Trophoblast cell (in vitro differentiated cells and primary cell): Measurements from ENCODE around the gene ATP6V0E2.

ENCODE experiments used
- DNase-seq, 2 donors: peaks; one replicate each; pipeline ENCODE4 v3.0.0-alpha.2; 2016
- H2AFZ ChIP-seq: 2 replicates; pipeline ENCODE4 v1.6.1; 2013; ENCODE audit warnings: low read length, moderate library complexity, mild to moderate bottlenecking; ENCODE audit not compliant: insufficient read depth, poor library complexity
- H2AK5ac ChIP-seq: 2 replicates; pipeline ENCODE4 v1.6.1; 2013; ENCODE audit warnings: mild to moderate bottlenecking, low read length
- H2BK120ac ChIP-seq: 2 replicates; pipeline ENCODE4 v1.6.1; 2013; ENCODE audit warnings: low read length, mild to moderate bottlenecking, moderate library complexity; ENCODE audit not compliant: insufficient read depth, poor library complexity
- H2BK12ac ChIP-seq: 2 replicates; pipeline ENCODE4 v1.6.1; 2013; ENCODE audit warnings: mild to moderate bottlenecking, low read length, moderate library complexity
- H2BK5ac ChIP-seq: 2 replicates; pipeline ENCODE4 v1.6.1; 2013; ENCODE audit warnings: low read length, low read depth, moderate library complexity, mild to moderate bottlenecking; ENCODE audit not compliant: poor library complexity
- H3K14ac ChIP-seq: 2 replicates; pipeline ENCODE4 v1.6.1; 2013; ENCODE audit warnings: mild to moderate bottlenecking, low read length
- H3K18ac ChIP-seq: 2 replicates; pipeline ENCODE4 v1.6.1; 2013; ENCODE audit warnings: mild to moderate bottlenecking, low read length
- H3K23ac ChIP-seq: 2 replicates; pipeline ENCODE4 v1.6.1; 2013; ENCODE audit warnings: low read length
- H3K27ac ChIP-seq: 2 replicates; pipeline ENCODE4 v1.5.1; 2013; ENCODE audit warnings: low read depth, mild to moderate bottlenecking, inconsistent platforms, low read length, moderate library complexity
- H3K27me3 ChIP-seq: 2 replicates; pipeline ENCODE4 v1.6.1; 2013; ENCODE audit warnings: inconsistent platforms, mild to moderate bottlenecking, low read length, moderate library complexity; ENCODE audit not compliant: insufficient read depth
- H3K36me3 ChIP-seq, 2 experiments: 1 replicate in 1 of 2; 2 replicates in 1 of 2; pipeline ENCODE4 v1.6.1; 2013; ENCODE audit warnings: low read length in 2 of 2, mild to moderate bottlenecking in 2 of 2, moderate library complexity in 1 of 2; ENCODE audit not compliant: insufficient read depth in 2 of 2, control insufficient read depth in 1 of 2
- H3K4ac ChIP-seq: 2 replicates; pipeline ENCODE4 v1.6.1; 2013; ENCODE audit warnings: low read depth, mild to moderate bottlenecking, low read length, moderate library complexity
- H3K4me1 ChIP-seq, 2 experiments: 1 replicate in 1 of 2; 2 replicates in 1 of 2; pipeline ENCODE4 v1.6.1; 2013; ENCODE audit warnings: low read length in 2 of 2, mild to moderate bottlenecking in 2 of 2, moderate library complexity in 1 of 2; ENCODE audit not compliant: insufficient read depth in 2 of 2, control insufficient read depth in 1 of 2
- H3K4me2 ChIP-seq: 2 replicates; pipeline ENCODE4 v1.6.1; 2013; ENCODE audit warnings: inconsistent platforms, mild to moderate bottlenecking, low read length, moderate library complexity
- H3K4me3 ChIP-seq: 2 replicates; pipeline ENCODE4 v1.5.1; 2013; ENCODE audit warnings: mild to moderate bottlenecking, low read depth, low read length, inconsistent platforms
- H3K79me1 ChIP-seq: one replicate; pipeline ENCODE4 v1.6.1; 2013; ENCODE audit warnings: low read length
- H3K79me2 ChIP-seq: 2 replicates; pipeline ENCODE4 v1.6.1; 2013; ENCODE audit warnings: low read length, mild to moderate bottlenecking; ENCODE audit not compliant: control insufficient read depth, insufficient read depth, poor library complexity
- H3K9ac ChIP-seq: 2 replicates; pipeline ENCODE4 v1.6.1; 2013; ENCODE audit warnings: mild to moderate bottlenecking, low read length
- H3K9me3 ChIP-seq: 2 replicates; pipeline ENCODE4 v1.6.1; 2013; ENCODE audit warnings: low read depth, mild to moderate bottlenecking, control low read depth, inconsistent platforms, low read length; ENCODE audit not compliant: insufficient read depth
- H4K12ac ChIP-seq: 2 replicates; pipeline ENCODE4 v1.6.1; 2013; ENCODE audit warnings: low read depth, mild to moderate bottlenecking, low read length, moderate library complexity
- H4K8ac ChIP-seq: 2 replicates; pipeline ENCODE4 v1.6.1; 2013; ENCODE audit warnings: low read depth, mild to moderate bottlenecking, low read length, moderate library complexity
- H4K91ac ChIP-seq: one replicate; pipeline ENCODE4 v1.6.1; 2013; ENCODE audit warnings: low read depth, mild to moderate bottlenecking, low read length, moderate library complexity
- WGBS: extraction: QIAGEN DNeasy Blood & Tissue Kit; methylation state at CpG from one replicate; pipeline ENCODE4 v1.1.7; 2013; ENCODE audit warnings: missing lambda C conversion rate; ENCODE audit not compliant: insufficient read length, insufficient coverage; ENCODE audit errors: extremely low coverage; 5-methylcytosine and 5-hydroxymethylcytosine counted together

The ATP6V0E2 gene

DNA sequence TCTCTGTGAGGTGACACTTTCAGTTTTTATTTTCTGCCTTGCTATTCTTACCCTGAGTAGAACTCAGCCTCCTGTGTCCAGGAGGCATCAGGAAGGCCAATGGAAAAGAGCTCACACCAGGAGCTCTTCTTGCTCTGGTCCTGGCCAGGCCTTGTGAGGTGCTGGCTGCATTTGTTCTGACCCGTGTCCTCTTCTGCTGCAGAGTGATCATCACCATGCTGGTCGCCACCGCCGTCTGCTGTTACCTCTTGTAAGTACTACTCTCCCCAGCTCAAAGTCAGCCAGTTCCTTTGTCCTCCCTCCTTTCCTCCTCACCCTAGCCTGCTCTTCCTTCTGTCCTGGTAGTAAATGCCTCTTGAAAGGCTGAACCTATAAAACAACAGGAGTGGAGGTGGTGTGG lies 1.6 kb downstream of the ATP6V0E2 start:
- Histone ChIP-seq H3K27me3 (no peaks in the 10 kb centered on the region), H2BK12ac (no peak overlapping the region), H3K4ac (no peak overlapping the region), H4K12ac (no peak overlapping the region), H3K18ac (no peak overlapping the region), H3K4me3 (no peak overlapping the region), H2AK5ac (no peak overlapping the region), H3K9me3 (peaks cover 1% of the 10 kb centered on the region), H3K4me1 (peaks cover 7 to 9% of the 10 kb centered on the region in 2 experiments), H3K79me1 (peaks cover 3% of the 10 kb centered on the region), H3K79me2 (no peaks in the 10 kb centered on the region), H3K23ac (no peak overlapping the region), H3K36me3 (no peaks in the 10 kb centered on the region), H3K9ac (no peak overlapping the region), H3K27ac (no peak overlapping the region), H3K14ac (no peak overlapping the region), H4K91ac (no peak overlapping the region), H2BK120ac (no peak overlapping the region), H4K8ac (no peak overlapping the region), H3K4me2 (no peak overlapping the region), H2BK5ac (no peak overlapping the region), H2AFZ (no peak overlapping the region)
- DNase-seq = no peak
- WGBS = no CpG with 5 or more reads among the region's 4 CpGs

- H3K36me3 ChIP-seq = no peaks in the 10 kb centered on the region
- H2BK5ac ChIP-seq = no peak overlapping the region
- no peak overlapping the region for H3K14ac ChIP-seq
- no CpG with 5 or more reads among the region's 16 CpGs for WGBS
- H3K4me3 ChIP-seq = no peak overlapping the region
- no peak overlapping the region for H3K4ac ChIP-seq
- no peaks in the 10 kb centered on the region for H3K79me2 ChIP-seq
- no peak overlapping the region for H2BK120ac ChIP-seq
- no peak for DNase-seq
- no peak overlapping the region for H3K4me2 ChIP-seq
- H4K8ac ChIP-seq = no peak overlapping the region
- peaks cover 3% of the 10 kb centered on the region for H3K79me1 ChIP-seq
- H3K4me1 ChIP-seq = peaks cover 4 to 5% of the 10 kb centered on the region in 2 experiments
- no peak overlapping the region for H2AK5ac ChIP-seq
- H3K27ac ChIP-seq = no peak overlapping the region
- no peak overlapping the region for H3K23ac ChIP-seq
- H2AFZ ChIP-seq = no peak overlapping the region
- no peak overlapping the region for H2BK12ac ChIP-seq
- no peak overlapping the region for H4K12ac ChIP-seq
- peaks cover 1% of the 10 kb centered on the region for H3K9me3 ChIP-seq
- H3K9ac ChIP-seq = no peak overlapping the region
- no peaks in the 10 kb centered on the region for H3K27me3 ChIP-seq
- H4K91ac ChIP-seq = no peak overlapping the region
- H3K18ac ChIP-seq = no peak overlapping the region
Measured at GRCh38 chr7:149877890-149878522, 4.2 kb downstream of the ATP6V0E2 start.

DNA sequence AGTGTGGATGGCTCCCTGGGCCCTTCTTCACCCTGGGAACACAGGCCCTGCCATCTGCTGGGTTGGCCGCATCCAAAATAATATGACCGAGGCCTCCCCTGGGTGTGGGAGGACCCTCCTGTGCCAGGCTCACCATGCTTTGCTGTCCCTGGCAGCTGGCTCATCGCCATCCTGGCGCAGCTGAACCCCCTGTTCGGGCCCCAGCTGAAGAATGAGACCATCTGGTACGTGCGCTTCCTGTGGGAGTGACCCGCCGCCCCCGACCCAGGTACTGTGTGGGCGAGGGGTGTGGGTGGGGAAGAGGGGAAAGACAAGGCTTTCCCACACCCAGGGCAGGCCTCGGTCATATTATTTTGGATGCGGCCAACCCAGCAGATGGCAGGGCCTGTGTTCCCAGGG lies 4.8 kb downstream of the ATP6V0E2 start:
- H3K79me1 ChIP-seq = peaks cover under 1% of the 10 kb centered on the region
- no peak overlapping the region for H4K91ac ChIP-seq
- H4K8ac ChIP-seq = no peak overlapping the region
- no peak overlapping the region for H2BK12ac ChIP-seq
- H3K9ac ChIP-seq = no peak overlapping the region
- DNase-seq = no peak
- no peak overlapping the region for H3K27ac ChIP-seq
- no peak overlapping the region for H3K18ac ChIP-seq
- H3K4me2 ChIP-seq = no peak overlapping the region
- H3K4me1 ChIP-seq = peaks cover 4 to 5% of the 10 kb centered on the region in 2 experiments
- H3K23ac ChIP-seq = no peak overlapping the region
- H3K36me3 ChIP-seq = no peaks in the 10 kb centered on the region
- H3K9me3 ChIP-seq = peaks cover 1% of the 10 kb centered on the region
- no peak overlapping the region for H2BK120ac ChIP-seq
- H4K12ac ChIP-seq = no peak overlapping the region
- H3K4me3 ChIP-seq = no peak overlapping the region
- no peak overlapping the region for H3K14ac ChIP-seq
- H2AFZ ChIP-seq = no peak overlapping the region
- no peak overlapping the region for H2AK5ac ChIP-seq
- no peak overlapping the region for H2BK5ac ChIP-seq
- no peaks in the 10 kb centered on the region for H3K79me2 ChIP-seq
- no CpG with 5 or more reads among the region's 13 CpGs for WGBS
- H3K27me3 ChIP-seq = no peaks in the 10 kb centered on the region
- H3K4ac ChIP-seq = no peak overlapping the region

DNA sequence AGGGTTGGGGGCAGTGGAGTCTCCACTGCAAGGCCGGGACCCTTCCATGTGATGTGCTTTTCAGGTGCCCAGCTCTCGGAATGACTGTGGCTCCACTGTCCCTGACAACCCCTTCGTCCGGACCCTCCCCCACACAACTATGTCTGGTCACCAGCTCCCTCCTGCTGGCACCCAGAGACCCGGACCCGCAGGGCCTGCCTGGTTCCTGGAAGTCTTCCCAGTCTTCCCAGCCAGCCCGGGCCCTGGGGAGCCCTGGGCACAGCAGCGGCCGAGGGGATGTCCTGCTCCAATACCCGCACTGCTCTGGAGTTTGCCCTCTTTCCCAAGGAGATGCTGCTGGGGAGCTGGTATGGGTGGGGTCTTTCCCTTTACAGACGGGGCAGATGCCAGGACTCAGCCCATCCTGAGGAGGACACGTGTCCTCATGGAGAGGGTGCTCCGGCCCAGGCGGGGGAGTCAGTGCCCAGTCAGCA lies 5.5 kb downstream of the ATP6V0E2 start:
- no peak overlapping the region for H2AK5ac ChIP-seq
- no peak overlapping the region for H3K14ac ChIP-seq
- H3K79me2 ChIP-seq = no peaks in the 10 kb centered on the region
- H3K9ac ChIP-seq = no peak overlapping the region
- no peak overlapping the region for H3K4me2 ChIP-seq
- no peak overlapping the region for H3K23ac ChIP-seq
- H4K91ac ChIP-seq = no peak overlapping the region
- no peak overlapping the region for H3K4ac ChIP-seq
- peaks cover 1% of the 10 kb centered on the region for H3K9me3 ChIP-seq
- no peak overlapping the region for H4K12ac ChIP-seq
- H2BK12ac ChIP-seq = no peak overlapping the region
- H3K36me3 ChIP-seq = no peaks in the 10 kb centered on the region
- no peak overlapping the region for H3K4me3 ChIP-seq
- H3K79me1 ChIP-seq = no peaks in the 10 kb centered on the region
- H2AFZ ChIP-seq = no peak overlapping the region
- H3K18ac ChIP-seq = no peak overlapping the region
- no peak overlapping the region for H2BK5ac ChIP-seq
- H4K8ac ChIP-seq = no peak overlapping the region
- no peaks in the 10 kb centered on the region for H3K4me1 ChIP-seq
- H3K27me3 ChIP-seq = no peaks in the 10 kb centered on the region
- H2BK120ac ChIP-seq = no peak overlapping the region
- no peak for DNase-seq
- H3K27ac ChIP-seq = no peak overlapping the region
- no CpG with 5 or more reads among the region's 14 CpGs for WGBS
